ENCODE results near the gene USP36. TPM values are rescaled to one million over a fixed set of nuclear protein-coding genes. Genes with fewer than 3 reads are reported as not detected.

USP36 gene
- total RNA-seq, 1 experiment from 2014 or later = 74.0 TPM

DNA sequence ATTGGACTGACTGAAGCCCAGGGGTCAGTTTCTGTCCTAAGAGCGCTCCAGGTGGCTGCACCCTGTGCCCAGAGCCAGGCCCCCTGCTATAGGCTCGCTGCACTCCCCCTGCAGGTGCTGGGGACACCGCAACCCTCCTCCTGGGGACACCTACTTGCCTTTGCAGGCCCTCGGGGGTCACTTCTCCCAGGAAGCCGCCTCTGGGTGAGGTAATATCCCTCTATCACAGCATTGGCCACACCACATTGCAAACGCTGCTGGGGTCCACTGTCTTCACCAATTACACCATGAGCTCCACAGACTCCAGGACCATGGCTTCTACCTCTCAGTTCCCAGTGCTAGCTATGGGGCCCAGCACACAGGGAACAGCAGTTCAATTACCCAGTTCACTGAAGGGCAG, 14.9 kb downstream of the USP36 start (continued):
- TF ChIP-seq, protein P1, sequence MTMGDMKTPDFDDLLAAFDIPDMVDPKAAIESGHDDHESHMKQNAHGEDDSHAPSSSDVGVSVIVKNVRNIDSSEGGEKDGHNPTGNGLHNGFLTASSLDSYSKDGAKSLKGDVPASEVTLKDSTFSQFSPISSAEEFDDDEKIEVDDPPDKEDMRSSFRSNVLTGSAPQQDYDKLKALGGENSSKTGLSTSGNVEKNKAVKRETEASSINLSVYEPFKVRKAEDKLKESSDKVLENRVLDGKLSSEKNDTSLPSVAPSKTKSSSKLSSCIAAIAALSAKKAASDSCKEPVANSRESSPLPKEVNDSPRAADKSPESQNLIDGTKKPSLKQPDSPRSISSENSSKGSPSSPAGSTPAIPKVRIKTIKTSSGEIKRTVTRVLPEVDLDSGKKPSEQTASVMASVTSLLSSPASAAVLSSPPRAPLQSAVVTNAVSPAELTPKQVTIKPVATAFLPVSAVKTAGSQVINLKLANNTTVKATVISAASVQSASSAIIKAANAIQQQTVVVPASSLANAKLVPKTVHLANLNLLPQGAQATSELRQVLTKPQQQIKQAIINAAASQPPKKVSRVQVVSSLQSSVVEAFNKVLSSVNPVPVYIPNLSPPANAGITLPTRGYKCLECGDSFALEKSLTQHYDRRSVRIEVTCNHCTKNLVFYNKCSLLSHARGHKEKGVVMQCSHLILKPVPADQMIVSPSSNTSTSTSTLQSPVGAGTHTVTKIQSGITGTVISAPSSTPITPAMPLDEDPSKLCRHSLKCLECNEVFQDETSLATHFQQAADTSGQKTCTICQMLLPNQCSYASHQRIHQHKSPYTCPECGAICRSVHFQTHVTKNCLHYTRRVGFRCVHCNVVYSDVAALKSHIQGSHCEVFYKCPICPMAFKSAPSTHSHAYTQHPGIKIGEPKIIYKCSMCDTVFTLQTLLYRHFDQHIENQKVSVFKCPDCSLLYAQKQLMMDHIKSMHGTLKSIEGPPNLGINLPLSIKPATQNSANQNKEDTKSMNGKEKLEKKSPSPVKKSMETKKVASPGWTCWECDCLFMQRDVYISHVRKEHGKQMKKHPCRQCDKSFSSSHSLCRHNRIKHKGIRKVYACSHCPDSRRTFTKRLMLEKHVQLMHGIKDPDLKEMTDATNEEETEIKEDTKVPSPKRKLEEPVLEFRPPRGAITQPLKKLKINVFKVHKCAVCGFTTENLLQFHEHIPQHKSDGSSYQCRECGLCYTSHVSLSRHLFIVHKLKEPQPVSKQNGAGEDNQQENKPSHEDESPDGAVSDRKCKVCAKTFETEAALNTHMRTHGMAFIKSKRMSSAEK (CRISPR knock-in tag; IDR thresholded peaks at IDR 0.05; ENCODE audit: borderline replicate concordance) = no peak
- TF ChIP-seq MXD4 (CRISPR knock-in tag; IDR thresholded peaks at IDR 0.05; ENCODE audit: borderline replicate concordance) = no peak
- no peak for TF ChIP-seq ESRRA (CRISPR knock-in tag; IDR thresholded peaks at IDR 0.05; ENCODE audit: borderline replicate concordance)
- TF ChIP-seq, protein P2, sequence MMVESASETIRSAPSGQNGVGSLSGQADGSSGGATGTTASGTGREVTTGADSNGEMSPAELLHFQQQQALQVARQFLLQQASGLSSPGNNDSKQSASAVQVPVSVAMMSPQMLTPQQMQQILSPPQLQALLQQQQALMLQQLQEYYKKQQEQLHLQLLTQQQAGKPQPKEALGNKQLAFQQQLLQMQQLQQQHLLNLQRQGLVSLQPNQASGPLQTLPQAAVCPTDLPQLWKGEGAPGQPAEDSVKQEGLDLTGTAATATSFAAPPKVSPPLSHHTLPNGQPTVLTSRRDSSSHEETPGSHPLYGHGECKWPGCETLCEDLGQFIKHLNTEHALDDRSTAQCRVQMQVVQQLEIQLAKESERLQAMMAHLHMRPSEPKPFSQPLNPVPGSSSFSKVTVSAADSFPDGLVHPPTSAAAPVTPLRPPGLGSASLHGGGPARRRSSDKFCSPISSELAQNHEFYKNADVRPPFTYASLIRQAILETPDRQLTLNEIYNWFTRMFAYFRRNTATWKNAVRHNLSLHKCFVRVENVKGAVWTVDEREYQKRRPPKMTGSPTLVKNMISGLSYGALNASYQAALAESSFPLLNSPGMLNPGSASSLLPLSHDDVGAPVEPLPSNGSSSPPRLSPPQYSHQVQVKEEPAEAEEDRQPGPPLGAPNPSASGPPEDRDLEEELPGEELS (CRISPR knock-in tag; IDR thresholded peaks at IDR 0.05) = no peak
- TF ChIP-seq IRF2 (CRISPR knock-in tag; IDR thresholded peaks at IDR 0.05; ENCODE audit: borderline replicate concordance, low read depth) = no peak
- TF ChIP-seq NR2C2 (CRISPR knock-in tag; IDR thresholded peaks at IDR 0.05) = no peak
- TF ChIP-seq, protein P3, sequence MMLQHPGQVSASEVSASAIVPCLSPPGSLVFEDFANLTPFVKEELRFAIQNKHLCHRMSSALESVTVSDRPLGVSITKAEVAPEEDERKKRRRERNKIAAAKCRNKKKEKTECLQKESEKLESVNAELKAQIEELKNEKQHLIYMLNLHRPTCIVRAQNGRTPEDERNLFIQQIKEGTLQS (CRISPR knock-in tag; conservative IDR thresholded peaks at IDR 0.05) = no peak
- TF ChIP-seq EMX1 (CRISPR knock-in tag; IDR thresholded peaks at IDR 0.05) = no peak
- TF ChIP-seq, protein P4, sequence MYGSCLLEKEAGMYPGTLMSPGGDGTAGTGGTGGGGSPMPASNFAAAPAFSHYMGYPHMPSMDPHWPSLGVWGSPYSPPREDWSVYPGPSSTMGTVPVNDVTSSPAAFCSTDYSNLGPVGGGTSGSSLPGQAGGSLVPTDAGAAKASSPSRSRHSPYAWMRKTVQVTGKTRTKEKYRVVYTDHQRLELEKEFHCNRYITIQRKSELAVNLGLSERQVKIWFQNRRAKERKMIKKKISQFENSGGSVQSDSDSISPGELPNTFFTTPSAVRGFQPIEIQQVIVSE (CRISPR knock-in tag; IDR thresholded peaks at IDR 0.05; ENCODE audit: borderline replicate concordance) = no peak

DNA sequence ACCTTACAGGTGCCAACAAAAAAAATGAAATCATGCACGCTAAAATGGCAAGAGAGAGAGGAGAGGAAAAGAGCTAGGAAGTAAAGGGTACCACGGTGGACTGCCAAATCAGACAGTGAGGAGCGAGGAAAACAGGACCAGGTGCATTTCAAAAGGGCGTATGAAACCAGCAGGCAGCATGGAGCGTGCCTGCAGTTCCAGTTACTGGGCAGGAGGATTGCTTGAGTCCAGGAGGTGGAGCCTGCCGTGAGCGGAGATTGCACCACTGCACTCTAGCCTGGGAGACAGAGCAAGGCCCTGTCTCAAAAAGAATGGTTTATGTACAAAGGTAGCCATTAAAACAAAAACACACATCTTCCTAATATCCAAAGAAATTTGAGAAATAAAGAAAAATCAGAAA, 16.4 kb downstream of the USP36 start:
- H3K36me3 Mint-ChIP-seq = peaks cover 93% of the 10 kb centered on the region
- ATAC-seq (no peak), DNase-seq (ENCODE audit: low spot score) (no peak)
- no peaks in the 10 kb centered on the region for H3K27me3 Mint-ChIP-seq (ENCODE audit: low read depth)
- no peak overlapping the region for H3K4me3 Mint-ChIP-seq
- H3K4me1 Mint-ChIP-seq = no peaks in the 10 kb centered on the region
- TF ChIP-seq, protein P5, sequence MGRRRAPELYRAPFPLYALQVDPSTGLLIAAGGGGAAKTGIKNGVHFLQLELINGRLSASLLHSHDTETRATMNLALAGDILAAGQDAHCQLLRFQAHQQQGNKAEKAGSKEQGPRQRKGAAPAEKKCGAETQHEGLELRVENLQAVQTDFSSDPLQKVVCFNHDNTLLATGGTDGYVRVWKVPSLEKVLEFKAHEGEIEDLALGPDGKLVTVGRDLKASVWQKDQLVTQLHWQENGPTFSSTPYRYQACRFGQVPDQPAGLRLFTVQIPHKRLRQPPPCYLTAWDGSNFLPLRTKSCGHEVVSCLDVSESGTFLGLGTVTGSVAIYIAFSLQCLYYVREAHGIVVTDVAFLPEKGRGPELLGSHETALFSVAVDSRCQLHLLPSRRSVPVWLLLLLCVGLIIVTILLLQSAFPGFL (CRISPR knock-in tag; IDR thresholded peaks at IDR 0.05; ENCODE audit: borderline replicate concordance) = no peak
- no peak for TF ChIP-seq NR3C1 (CRISPR knock-in tag; conservative IDR thresholded peaks at IDR 0.05; ENCODE audit: low read depth)
- no peak for TF ChIP-seq CBFB (CRISPR knock-in tag; IDR thresholded peaks at IDR 0.05; ENCODE audit: low read depth)
- TF ChIP-seq TCF7 (CRISPR knock-in tag; IDR thresholded peaks at IDR 0.05; ENCODE audit: low read depth) = no peak
- no peak for TF ChIP-seq NR2C2 (CRISPR knock-in tag; IDR thresholded peaks at IDR 0.05)
- no peaks in the 10 kb centered on the region for H3K9me3 Mint-ChIP-seq
- ChIA-PET POLR2A (no interaction called here), CTCF (no interaction called here)
- 0 out of 2 replicates have a peak overlapping the region, but pooled peaks have one; percentile 59 for H3K27ac Mint-ChIP-seq

DNA sequence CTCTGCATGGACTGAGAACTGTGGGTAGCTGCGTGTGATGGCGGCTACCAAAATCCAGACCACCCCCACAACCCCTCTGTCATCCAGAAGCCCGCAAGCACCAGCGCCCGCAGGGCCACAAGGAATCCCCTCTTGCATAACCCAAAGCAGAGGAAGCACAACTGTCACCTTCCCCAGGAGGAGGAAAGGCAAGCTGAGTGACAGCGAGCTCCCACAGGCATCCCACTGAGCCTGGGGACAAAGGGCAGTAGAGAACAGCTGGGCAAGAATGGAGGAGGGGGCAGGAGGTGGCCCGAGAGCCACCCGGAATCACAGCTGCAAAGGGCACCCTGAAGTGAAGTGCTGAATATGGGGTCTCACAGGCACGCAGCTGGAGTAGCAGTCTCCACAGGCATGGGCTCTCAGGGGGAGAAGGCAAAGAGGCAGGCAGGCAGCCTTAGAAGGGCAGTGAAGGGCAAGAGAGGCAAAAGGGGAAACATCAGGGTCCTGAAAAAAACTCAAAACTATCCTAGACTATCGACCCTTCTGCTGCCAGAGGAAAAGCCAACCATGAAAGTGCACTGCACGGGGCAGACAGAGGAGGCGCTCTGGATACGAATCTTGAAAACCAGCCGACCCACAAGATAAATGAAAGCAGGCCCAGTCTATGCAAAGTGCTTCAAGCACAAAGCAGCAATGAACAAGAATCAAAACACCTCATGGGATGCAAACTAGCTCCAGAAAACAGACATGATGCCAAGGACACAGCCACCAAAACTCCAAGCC, 17.1 kb downstream of the USP36 start:
- ATAC-seq (no peak), DNase-seq (ENCODE audit: low spot score) (no peak)
- Mint-ChIP-seq H3K36me3 (peaks cover 93% of the 10 kb centered on the region), H3K9me3 (no peaks in the 10 kb centered on the region), H3K4me1 (no peaks in the 10 kb centered on the region), H3K27ac (no peak overlapping the region), H3K4me3 (no peak overlapping the region), H3K27me3 (ENCODE audit: low read depth) (no peaks in the 10 kb centered on the region)
- ChIA-PET POLR2A (no interaction called here), CTCF (interaction anchor here (1.3 kb wide), 1 partner anchor 326 kb away, joined by 3 read pairs; no protein-coding TSS in a partner anchor)
- TF ChIP-seq, protein P6, sequence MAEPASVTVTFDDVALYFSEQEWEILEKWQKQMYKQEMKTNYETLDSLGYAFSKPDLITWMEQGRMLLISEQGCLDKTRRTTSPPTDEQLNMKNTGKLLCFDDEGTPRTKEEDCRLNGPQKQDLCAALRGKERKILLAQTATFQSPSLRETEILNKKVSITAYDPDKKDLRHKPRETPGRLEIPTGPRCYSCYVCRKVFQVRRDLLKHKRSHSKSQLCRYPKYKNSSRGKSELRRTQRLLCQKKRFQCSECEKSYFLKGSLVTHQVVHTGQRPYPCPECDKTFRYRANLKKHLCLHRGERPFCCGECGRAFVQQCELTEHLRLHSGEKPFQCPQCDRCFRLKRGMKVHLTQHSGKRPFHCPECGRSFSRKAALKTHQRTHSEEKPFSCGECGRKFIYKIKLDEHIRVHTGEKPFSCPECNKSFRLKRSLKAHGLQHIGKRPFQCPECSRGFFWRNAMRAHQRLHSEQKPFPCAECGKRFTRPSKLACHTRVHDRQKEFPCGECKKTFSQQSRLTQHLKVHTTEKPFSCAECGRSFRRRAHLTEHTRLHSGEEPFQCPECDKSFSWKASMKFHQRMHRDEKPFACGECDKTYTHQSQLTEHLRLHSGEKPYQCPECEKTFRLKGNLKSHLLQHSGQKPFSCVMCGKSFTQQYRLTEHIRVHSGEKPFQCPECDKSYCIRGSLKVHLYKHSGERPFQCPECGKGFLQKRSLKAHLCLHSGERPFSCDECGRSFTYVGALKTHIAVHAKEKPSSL (CRISPR knock-in tag; conservative IDR thresholded peaks at IDR 0.05) = no peak
- TF ChIP-seq TP53 (CRISPR knock-in tag; IDR thresholded peaks at IDR 0.05) (no peak), ATF1 (CRISPR knock-in tag; IDR thresholded peaks at IDR 0.05) (no peak)
- TF ChIP-seq, protein P7, sequence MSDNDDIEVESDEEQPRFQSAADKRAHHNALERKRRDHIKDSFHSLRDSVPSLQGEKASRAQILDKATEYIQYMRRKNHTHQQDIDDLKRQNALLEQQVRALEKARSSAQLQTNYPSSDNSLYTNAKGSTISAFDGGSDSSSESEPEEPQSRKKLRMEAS (CRISPR knock-in tag; IDR thresholded peaks at IDR 0.05) = no peak
